ENCODE measurements around the gene GPHN. TPM values are rescaled to one million over a fixed set of nuclear protein-coding genes. Genes with fewer than 3 reads are reported as not detected.

GPHN gene
- total RNA-seq, 2 experiments from 2014 or later = 26.3 to 26.6 TPM

DNA sequence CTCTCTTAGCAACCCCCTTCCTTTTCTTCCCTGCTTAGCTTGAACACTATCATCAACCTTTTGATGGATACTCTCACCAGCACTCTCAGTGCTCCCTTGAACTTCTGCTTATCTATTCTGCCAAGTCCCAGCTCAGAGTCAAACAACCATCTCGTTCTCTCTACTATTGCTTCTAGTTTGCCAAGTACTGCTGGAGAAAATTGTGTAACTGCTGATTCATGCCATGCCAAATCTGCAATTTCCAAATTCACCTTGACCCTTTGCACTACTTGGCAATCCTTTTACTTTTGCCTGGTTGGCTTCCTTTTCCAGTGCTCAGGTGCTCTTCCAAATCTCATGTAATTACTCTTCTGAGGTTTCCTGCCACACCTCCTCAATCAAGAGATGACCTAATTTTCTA is 24.6 kb upstream of the GPHN start:
- H3K27ac Mint-ChIP-seq = no peak overlapping the region
- TF ChIP-seq CTCF (IDR thresholded peaks at IDR 0.05) = no peak
- ATAC-seq (no peak), DNase-seq (no peak)
- H3K27me3 Mint-ChIP-seq = no peaks in the 10 kb centered on the region
- POLR2A ChIA-PET = interaction anchor here (0.6 kb wide), 1 partner anchor 654 kb away, joined by 3 read pairs; no protein-coding TSS in a partner anchor
- no peaks in the 10 kb centered on the region for H3K4me1 Mint-ChIP-seq (ENCODE audit: low read depth)
- no peaks in the 10 kb centered on the region for H3K9me3 Mint-ChIP-seq
- no peaks in the 10 kb centered on the region for H3K36me3 Mint-ChIP-seq (ENCODE audit: low read depth)
- no peak overlapping the region for H3K4me3 Mint-ChIP-seq
- intact Hi-C loops (cut with micrococcal nuclease) = no loop called here
- CTCF ChIA-PET = interaction anchor here (0.8 to 1.7 kb wide), 2 partner anchors 14 to 28 kb away, joined by 3 to 4 read pairs; no protein-coding TSS in a partner anchor

- H3K9me3 Mint-ChIP-seq = no peaks in the 10 kb centered on the region
- no peak for TF ChIP-seq CTCF (IDR thresholded peaks at IDR 0.05)
- ChIA-PET CTCF (interaction anchor here (1.0 to 1.5 kb wide), 2 partner anchors 10 to 125 kb away, joined by 3 read pairs; no protein-coding TSS in a partner anchor), POLR2A (no interaction called here)
- DNase-seq (no peak), ATAC-seq (no peak)
- H3K27me3 Mint-ChIP-seq = no peaks in the 10 kb centered on the region
- H3K36me3 Mint-ChIP-seq (ENCODE audit: low read depth) = no peaks in the 10 kb centered on the region
- H3K27ac Mint-ChIP-seq = no peak overlapping the region
- H3K4me1 Mint-ChIP-seq (ENCODE audit: low read depth) = no peaks in the 10 kb centered on the region
- intact Hi-C loops (cut with micrococcal nuclease) = no loop called here
- H3K4me3 Mint-ChIP-seq = no peak overlapping the region
Observed at GRCh38 chr14:66485029-66485428, 22.9 kb upstream of the GPHN start.

- TF ChIP-seq CTCF (IDR thresholded peaks at IDR 0.05) = no peak
- intact Hi-C loops (cut with micrococcal nuclease) = no loop called here
- CTCF ChIA-PET = interaction anchor here (1.0 kb wide), 1 partner anchor 9 kb away, joined by 3 read pairs; no protein-coding TSS in a partner anchor
Observed at GRCh38 chr14:66485910-66486421, 22.0 kb upstream of the GPHN start, which contains the start of gene CCDC196. Gene CCDC196, plus strand, starts transcription at chr14:66486371. Its CDS starts 132 bp downstream, at chr14:66486503.

GRCh38 chr14:66487164-66487563 is 20.8 kb upstream of the GPHN start:
- Mint-ChIP-seq H3K36me3 (ENCODE audit: low read depth) (no peaks in the 10 kb centered on the region), H3K4me3 (no peak overlapping the region), H3K9me3 (no peaks in the 10 kb centered on the region), H3K4me1 (ENCODE audit: low read depth) (no peaks in the 10 kb centered on the region), H3K27ac (no peak overlapping the region), H3K27me3 (no peaks in the 10 kb centered on the region)
- no peak for ATAC-seq
- no peak for TF ChIP-seq CTCF (IDR thresholded peaks at IDR 0.05)
- ChIA-PET POLR2A (no interaction called here), CTCF (interaction anchor here (1.0 kb wide), 1 partner anchor 8 kb away, joined by 3 read pairs; no protein-coding TSS in a partner anchor)
- no peak for DNase-seq
- intact Hi-C loops (cut with micrococcal nuclease) = no loop called here

More at GRCh38 chr14:66485910-66486421, 22.0 kb upstream of the GPHN start, which contains the start of gene CCDC196:
- POLR2A ChIA-PET = no interaction called here
- Mint-ChIP-seq H3K9me3 (no peaks in the 10 kb centered on the region), H3K27ac (no peak within 1 kb of the TSS), H3K4me1 (ENCODE audit: low read depth) (no peaks in the 10 kb centered on the region), H3K27me3 (no peaks in the 10 kb centered on the region), H3K36me3 (ENCODE audit: low read depth) (no peaks in the 10 kb centered on the region), H3K4me3 (no peak within 1 kb of the TSS)
- no peak for ATAC-seq
- DNase-seq = no peak

All from activated CD8-positive, alpha-beta T cell treated with anti-CD3 and anti-CD28 coated beads for 36 hours (primary cell).